Dermis microvascular lymphatic vessel endothelial cell (primary cell): ENCODE results near the gene OSBPL10. TPM values are rescaled to one million over a fixed set of nuclear protein-coding genes. Genes with fewer than 3 reads are reported as not detected.
"Not testable (repeated sequence)": the region's sequence is repeated elsewhere in the genome, so short reads cannot be mapped to it uniquely, and the experiment has no call there.

Source experiments
- DNase-seq, 2 donors: peaks; one replicate each; pipeline versions ENCODE4 v3.0.0 to v3.0.0-alpha.2; 2010; ENCODE audit warnings: low read depth in 2 of 2
- total RNA-seq: library from RNA; depleted of rRNA; stranded (reverse); fragments of >200 nt; gene quantifications from 2 replicates; pipeline ENCODE4 v1.2.1, GENCODE V29; 2014

Gene OSBPL10
- total RNA-seq, 1 donor from 2014 or later: 8.0 TPM

DNA sequence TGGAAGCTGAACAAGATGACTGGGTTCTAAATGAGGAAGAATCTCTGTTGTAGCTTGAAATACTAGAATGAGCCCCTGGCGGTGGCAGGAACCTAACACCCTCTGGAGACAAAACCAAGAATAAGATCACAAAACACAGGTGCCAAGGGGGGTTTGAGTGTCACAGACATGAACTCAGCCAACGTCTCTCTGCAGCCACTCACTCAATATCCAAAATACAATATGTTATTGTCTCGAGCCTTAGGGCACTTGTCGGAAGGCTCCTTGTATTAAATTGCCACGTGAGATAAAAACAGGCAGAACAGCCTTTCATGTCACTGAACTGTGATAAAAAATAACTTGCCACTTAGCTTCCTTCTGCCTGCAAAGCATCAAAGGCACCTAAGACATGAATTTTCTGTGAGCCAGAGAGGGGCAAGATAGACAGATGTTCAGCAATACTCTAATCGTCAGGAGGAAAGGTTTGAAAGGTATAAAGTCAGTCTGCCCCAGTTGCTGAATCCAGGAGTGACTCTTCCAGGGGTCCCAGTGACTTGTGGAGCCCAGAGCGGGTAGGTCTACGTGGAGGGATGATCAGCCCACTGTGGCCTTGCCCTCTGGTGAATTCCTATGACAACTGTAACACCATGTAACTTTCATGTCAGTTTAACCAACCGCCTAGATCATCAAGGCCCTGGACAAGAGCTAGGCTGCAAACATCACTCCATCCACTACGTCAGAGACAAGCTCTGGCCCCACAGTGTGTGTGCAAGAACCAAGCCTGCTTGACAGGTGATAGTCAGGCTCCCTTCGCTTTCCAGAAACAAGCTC is 165.2 kb downstream of the OSBPL10 start:
- no peak for DNase-seq

DNA sequence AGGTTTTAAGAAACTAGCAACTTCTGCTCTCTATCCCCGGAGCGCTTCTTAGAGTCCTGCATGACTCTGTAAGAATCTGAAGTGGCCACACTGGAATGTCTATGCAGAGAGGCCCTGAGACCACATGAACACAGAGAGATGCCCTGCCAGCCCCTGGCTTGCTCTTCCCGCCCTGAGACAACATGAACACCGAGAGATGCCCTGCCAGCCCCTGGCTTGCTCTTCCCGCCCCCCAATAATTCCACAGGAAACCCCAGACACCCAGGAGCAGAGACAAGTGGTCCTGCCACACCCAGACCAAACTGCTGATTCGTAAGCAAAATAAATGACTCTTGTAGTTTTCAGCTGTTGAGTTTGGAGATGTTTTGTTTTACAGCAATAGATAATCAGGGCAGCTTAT is 166.1 kb downstream of the OSBPL10 start:
- DNase-seq: no peak

DNA sequence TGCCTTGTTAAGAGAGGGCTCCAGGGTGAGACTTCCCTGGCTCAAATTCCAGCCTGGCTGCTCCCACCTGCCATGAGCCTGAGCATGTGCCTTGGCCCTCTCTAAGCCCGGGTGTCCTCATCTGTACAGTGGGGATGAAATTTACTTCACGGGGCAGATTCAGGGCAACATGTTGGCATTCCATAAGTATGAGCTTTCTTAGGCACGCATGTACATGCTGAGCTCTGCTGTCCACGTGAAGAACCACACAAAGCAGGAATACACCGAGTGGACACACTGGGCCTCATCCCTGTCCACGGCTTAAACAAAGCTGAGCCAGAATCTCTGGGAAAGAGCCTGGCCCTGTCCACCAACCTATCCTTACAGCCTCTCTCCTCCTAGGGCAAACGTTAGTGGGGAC is 167.4 kb downstream of the OSBPL10 start:
- no peak for DNase-seq

- no peak for DNase-seq
These were observed 167.9 kb downstream of the OSBPL10 start for GRCh38 chr3:31813197-31813596.

- DNase-seq: no peak
These were observed 170.1 kb downstream of the OSBPL10 start for GRCh38 chr3:31810991-31811433.

- DNase-seq: no peak
These were observed 172.8 kb downstream of the OSBPL10 start for GRCh38 chr3:31808143-31808720.

DNA sequence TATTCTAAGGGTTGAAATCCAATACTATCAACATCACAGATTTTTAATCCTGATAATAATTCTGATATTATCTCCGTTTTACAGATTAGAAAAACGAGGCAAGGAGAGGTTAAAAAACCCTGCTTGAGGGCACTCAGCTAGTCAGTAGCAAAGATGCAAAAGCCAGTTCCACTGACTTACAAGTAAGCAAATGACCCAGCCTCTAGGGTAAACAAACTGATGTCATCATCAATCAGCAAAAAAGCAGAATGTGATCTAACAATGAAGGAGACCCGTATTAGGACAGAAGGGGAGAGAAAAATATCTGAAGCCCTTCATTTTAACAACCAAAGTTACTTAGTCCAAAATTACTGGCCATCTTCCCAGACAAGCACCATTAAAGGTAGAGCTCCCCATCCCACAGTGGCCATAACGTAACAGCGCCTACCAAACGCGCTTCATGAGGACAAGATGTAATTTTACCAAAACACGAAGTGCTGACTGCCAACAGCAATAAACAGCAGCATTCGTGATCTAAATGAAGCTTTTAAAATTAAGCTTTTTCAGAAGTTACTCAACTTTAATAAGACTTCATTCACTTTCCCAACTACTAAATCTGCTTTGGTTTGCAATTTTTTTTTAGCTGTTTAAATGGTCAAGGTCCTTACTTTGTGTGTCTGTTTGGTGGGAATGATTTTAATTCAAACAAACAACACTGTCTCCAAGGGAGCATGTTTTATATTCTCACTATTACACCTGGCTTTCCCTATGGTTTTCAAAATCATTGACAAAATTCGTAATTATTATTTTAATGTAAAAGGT is 176.6 kb downstream of the OSBPL10 start:
- DNase-seq: no peak

- DNase-seq: no peak
These were observed 177.9 kb downstream of the OSBPL10 start for GRCh38 chr3:31802981-31803740.

DNA sequence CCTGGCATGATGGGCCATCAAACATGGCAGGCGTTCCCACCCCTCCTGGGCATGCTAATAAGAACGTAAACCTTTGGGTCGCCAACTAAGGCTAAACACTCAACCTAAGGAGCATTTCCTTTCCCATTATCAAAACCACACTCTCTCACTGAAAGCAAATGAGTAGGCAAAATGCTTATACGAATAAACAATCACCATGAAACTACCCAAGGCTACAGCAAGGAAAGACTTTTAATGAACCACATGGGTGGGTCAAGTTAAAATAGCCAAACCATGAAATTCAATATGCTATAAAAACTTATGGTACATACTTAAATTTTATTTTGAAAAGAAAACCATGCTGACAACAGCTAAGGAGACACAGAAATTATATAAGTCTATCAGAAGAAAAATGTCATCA is 180.6 kb downstream of the OSBPL10 start:
- no peak for DNase-seq

DNA sequence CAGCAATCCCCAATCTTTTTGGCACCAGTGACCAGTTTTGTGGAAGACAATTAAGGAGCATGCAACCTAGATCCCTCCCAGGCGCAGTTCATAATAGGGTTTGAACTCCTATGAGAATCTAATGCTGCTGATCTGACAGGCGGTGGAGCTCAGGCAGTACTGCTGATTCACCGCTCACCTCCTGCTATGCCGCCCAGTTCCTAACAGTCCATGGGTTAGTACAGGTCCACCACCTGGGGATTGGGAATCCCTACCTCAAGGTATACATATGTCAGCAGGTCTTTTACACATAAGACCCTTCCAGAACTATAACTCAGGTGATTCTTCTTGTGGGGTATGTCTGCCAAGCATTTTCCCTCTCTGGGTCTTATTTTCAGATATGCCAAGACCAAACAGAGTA is 182.2 kb downstream of the OSBPL10 start:
- DNase-seq: no peak

GRCh38 chr3:31793821-31794220 is 187.2 kb downstream of the OSBPL10 start:
- no peak for DNase-seq

DNA sequence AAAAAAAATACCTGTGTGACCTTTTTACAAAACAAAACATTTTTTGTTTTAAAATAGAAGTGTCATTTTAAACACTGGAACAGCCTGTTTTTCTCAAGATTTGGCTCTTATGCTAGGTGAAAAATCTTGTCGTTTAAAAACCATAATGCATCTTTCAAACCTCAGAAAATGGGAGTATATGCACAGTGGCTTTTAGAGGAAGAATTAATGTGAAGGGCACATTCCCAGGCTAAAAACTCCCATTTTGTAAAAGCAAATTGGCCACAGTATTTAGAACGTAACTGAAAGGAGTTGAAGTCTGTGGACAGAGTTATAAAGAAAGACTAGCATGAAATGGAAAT is 190.0 kb downstream of the OSBPL10 start:
- no peak for DNase-seq

DNA sequence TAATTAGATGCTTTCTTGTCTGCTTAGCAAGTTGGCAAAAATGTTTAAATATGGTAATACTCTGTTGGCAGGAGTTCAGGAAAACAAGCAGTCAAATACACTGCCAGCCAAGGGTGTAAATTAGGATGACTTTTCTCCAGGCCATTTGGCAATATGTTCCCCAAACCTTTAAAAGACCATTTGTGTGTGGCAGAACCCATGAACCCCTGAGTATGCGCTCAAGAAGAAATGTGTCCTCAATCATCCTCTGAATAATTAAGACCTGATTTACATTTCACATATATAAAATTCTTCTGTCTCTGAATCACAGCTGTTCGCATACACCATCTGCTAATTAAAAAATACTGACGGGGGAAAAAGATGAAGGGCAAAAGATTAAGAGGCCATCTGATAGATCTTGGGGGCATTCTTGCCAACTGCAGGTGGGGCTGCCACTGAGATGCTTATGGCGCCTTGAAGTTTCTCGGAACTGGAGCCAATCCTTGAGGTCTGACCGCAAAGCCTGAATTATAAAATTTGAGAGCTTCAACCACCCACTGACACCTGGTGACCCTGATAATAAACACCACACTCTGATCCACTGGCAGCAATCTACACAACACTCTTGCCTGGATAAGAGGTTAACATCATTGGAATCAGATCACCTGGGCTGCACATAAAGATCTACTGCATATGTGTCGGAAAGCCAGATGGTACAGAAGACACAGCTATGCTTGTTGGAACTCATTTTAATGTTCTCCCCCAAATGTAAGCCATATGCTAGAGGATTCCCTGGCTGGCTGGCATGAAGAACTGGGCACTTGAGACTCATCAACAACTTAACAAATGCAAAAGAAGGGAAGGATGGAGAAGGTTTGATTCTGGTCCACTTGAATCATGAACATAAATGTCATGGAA is 190.6 kb downstream of the OSBPL10 start:
- DNase-seq: no peak

GRCh38 chr3:31789429-31789828 is 191.6 kb downstream of the OSBPL10 start:
- DNase-seq: no peak

GRCh38 chr3:31785734-31786133 is 195.3 kb downstream of the OSBPL10 start:
- no peak for DNase-seq

DNA sequence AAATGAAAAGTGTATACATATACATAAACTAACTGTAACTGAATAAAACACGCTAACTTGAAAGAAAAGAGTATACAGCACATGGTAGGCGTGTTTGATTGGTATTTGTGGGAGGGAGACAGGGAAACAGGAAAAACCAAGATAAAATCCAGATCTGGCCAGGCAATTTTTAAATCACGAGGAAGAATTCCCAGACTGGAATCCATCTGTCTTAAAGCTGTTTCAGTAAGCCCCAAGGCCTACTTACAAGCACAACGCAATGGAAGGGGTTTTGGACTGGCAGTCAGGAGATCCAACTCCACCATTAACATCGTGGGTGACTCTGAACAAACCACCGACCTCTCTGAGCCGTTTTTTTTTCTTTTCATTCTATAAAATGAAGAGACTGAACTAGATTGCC is 195.8 kb downstream of the OSBPL10 start:
- DNase-seq: no peak

GRCh38 chr3:31783851-31784250 is 197.2 kb downstream of the OSBPL10 start:
- DNase-seq: not testable (repeated sequence)

- DNase-seq: not testable (repeated sequence)
These were observed 198.8 kb downstream of the OSBPL10 start for GRCh38 chr3:31782306-31782705.

DNA sequence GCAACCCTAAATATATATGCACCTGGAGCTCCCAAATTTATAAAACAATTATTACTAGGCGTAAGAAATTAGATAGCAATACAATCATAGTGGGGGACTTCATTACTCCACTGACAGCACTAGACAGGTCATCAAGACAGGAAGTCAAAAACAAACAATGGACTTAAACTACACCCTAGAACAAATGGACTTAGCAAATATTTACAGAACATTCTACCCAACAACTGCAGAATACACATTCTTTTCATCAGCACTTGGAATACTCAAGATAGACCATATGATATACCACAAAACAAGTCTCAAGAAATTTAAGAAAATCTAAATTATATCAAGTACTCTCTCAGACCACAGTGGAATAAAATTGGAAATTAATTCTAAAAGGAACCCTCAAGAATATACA is 201.5 kb downstream of the OSBPL10 start:
- no peak for DNase-seq

- no peak for DNase-seq
These were observed 203.2 kb downstream of the OSBPL10 start for GRCh38 chr3:31777887-31778286.

GRCh38 chr3:31777092-31777491 is 204.0 kb downstream of the OSBPL10 start:
- peak in 1 of 2 donors; percentile 27 for DNase-seq
